ENCODE data around the gene KDM3B.
"Not testable (repeated sequence)": the region's sequence is repeated elsewhere in the genome, so short reads cannot be mapped to it uniquely, and the experiment has no call there.

Gene KDM3B

GRCh38 chr5:138385660-138386059, 33.2 kb downstream of the KDM3B start:
- Histone ChIP-seq H3K4me1 (ENCODE audit: control insufficient read depth in 1 of 2, insufficient read depth in 2 of 2, low read length in 2 of 2) (no peaks in the 10 kb centered on the region), H3K9me3 (ENCODE audit: control insufficient read depth in 1 of 2, low read length in 2 of 2) (no peaks in the 10 kb centered on the region), H3K27me3 (ENCODE audit: control insufficient read depth in 1 of 2, insufficient read depth in 2 of 2, low read length in 2 of 2) (no peaks in the 10 kb centered on the region), H3K27ac (ENCODE audit: low read depth, low read length) (no peak overlapping the region), H3K36me3 (ENCODE audit: control insufficient read depth in 1 of 2, insufficient read depth in 2 of 2, low read length in 2 of 2) (peaks cover 30 to 67% of the 10 kb centered on the region in 2 donors), H3K4me3 (ENCODE audit: low read depth in 1 of 2, low read length in 2 of 2) (no peak overlapping the region), H3K9ac (ENCODE audit: low read depth in 1 of 2, low read length in 2 of 2) (no peak overlapping the region)

- Histone ChIP-seq H3K4me1 (ENCODE audit: control insufficient read depth in 1 of 2, insufficient read depth in 2 of 2, low read length in 2 of 2) (no peaks in the 10 kb centered on the region), H3K9ac (ENCODE audit: low read depth in 1 of 2, low read length in 2 of 2) (no peak overlapping the region), H3K4me3 (ENCODE audit: low read depth in 1 of 2, low read length in 2 of 2) (no peak overlapping the region), H3K9me3 (ENCODE audit: control insufficient read depth in 1 of 2, low read length in 2 of 2) (no peaks in the 10 kb centered on the region), H3K36me3 (ENCODE audit: control insufficient read depth in 1 of 2, insufficient read depth in 2 of 2, low read length in 2 of 2) (peaks cover 31 to 67% of the 10 kb centered on the region in 2 donors), H3K27ac (ENCODE audit: low read depth, low read length) (no peak overlapping the region), H3K27me3 (ENCODE audit: control insufficient read depth in 1 of 2, insufficient read depth in 2 of 2, low read length in 2 of 2) (no peaks in the 10 kb centered on the region)
These were observed 33.8 kb downstream of the KDM3B start for GRCh38 chr5:138386290-138386689.

- Histone ChIP-seq H3K9ac (ENCODE audit: low read depth in 1 of 2, low read length in 2 of 2) (no peak overlapping the region), H3K4me1 (ENCODE audit: control insufficient read depth in 1 of 2, insufficient read depth in 2 of 2, low read length in 2 of 2) (no peaks in the 10 kb centered on the region), H3K36me3 (ENCODE audit: control insufficient read depth in 1 of 2, insufficient read depth in 2 of 2, low read length in 2 of 2) (peaks cover 37 to 74% of the 10 kb centered on the region in 2 donors), H3K27ac (ENCODE audit: low read depth, low read length) (no peak overlapping the region), H3K4me3 (ENCODE audit: low read depth in 1 of 2, low read length in 2 of 2) (no peak overlapping the region), H3K27me3 (ENCODE audit: control insufficient read depth in 1 of 2, insufficient read depth in 2 of 2, low read length in 2 of 2) (no peaks in the 10 kb centered on the region), H3K9me3 (ENCODE audit: control insufficient read depth in 1 of 2, low read length in 2 of 2) (no peaks in the 10 kb centered on the region)
These were observed 36.8 kb downstream of the KDM3B start for GRCh38 chr5:138389332-138389731.

- not testable (repeated sequence) for H3K4me1 ChIP-seq (ENCODE audit: control insufficient read depth in 1 of 2, insufficient read depth in 2 of 2, low read length in 2 of 2); H3K4me3 ChIP-seq (ENCODE audit: low read depth in 1 of 2, low read length in 2 of 2); H3K27me3 ChIP-seq (ENCODE audit: control insufficient read depth in 1 of 2, insufficient read depth in 2 of 2, low read length in 2 of 2); H3K9me3 ChIP-seq (ENCODE audit: control insufficient read depth in 1 of 2, low read length in 2 of 2); H3K27ac ChIP-seq (ENCODE audit: low read depth, low read length); H3K9ac ChIP-seq (ENCODE audit: low read depth in 1 of 2, low read length in 2 of 2)
- peaks cover 41 to 77% of the 10 kb centered on the region in 2 donors for H3K36me3 ChIP-seq (ENCODE audit: control insufficient read depth in 1 of 2, insufficient read depth in 2 of 2, low read length in 2 of 2)
These were observed 37.4 kb downstream of the KDM3B start for GRCh38 chr5:138389911-138390310.

GRCh38 chr5:138391859-138392386, 39.4 kb downstream of the KDM3B start:
- H3K27ac ChIP-seq (ENCODE audit: low read depth, low read length) = no peak overlapping the region
- peaks cover 42 to 69% of the 10 kb centered on the region in 2 donors for H3K36me3 ChIP-seq (ENCODE audit: control insufficient read depth in 1 of 2, insufficient read depth in 2 of 2, low read length in 2 of 2)
- no peaks in the 10 kb centered on the region for H3K9me3 ChIP-seq (ENCODE audit: control insufficient read depth in 1 of 2, low read length in 2 of 2)
- no peak overlapping the region for H3K9ac ChIP-seq (ENCODE audit: low read depth in 1 of 2, low read length in 2 of 2)
- H3K27me3 ChIP-seq (ENCODE audit: control insufficient read depth in 1 of 2, insufficient read depth in 2 of 2, low read length in 2 of 2) = no peaks in the 10 kb centered on the region
- H3K4me3 ChIP-seq (ENCODE audit: low read depth in 1 of 2, low read length in 2 of 2) = no peak overlapping the region
- H3K4me1 ChIP-seq (ENCODE audit: control insufficient read depth in 1 of 2, insufficient read depth in 2 of 2, low read length in 2 of 2) = no peaks in the 10 kb centered on the region

GRCh38 chr5:138402640-138403039, 50.2 kb downstream of the KDM3B start:
- no peak overlapping the region for H3K9ac ChIP-seq (ENCODE audit: low read depth in 1 of 2, low read length in 2 of 2)
- no peak overlapping the region for H3K4me3 ChIP-seq (ENCODE audit: low read depth in 1 of 2, low read length in 2 of 2)
- H3K27me3 ChIP-seq (ENCODE audit: control insufficient read depth in 1 of 2, insufficient read depth in 2 of 2, low read length in 2 of 2) = no peaks in the 10 kb centered on the region
- no peaks in the 10 kb centered on the region for H3K9me3 ChIP-seq (ENCODE audit: control insufficient read depth in 1 of 2, low read length in 2 of 2)
- H3K27ac ChIP-seq (ENCODE audit: low read depth, low read length) = no peak overlapping the region
- H3K4me1 ChIP-seq (ENCODE audit: control insufficient read depth in 1 of 2, insufficient read depth in 2 of 2, low read length in 2 of 2) = no peaks in the 10 kb centered on the region
- peaks cover 30 to 64% of the 10 kb centered on the region in 2 donors for H3K36me3 ChIP-seq (ENCODE audit: control insufficient read depth in 1 of 2, insufficient read depth in 2 of 2, low read length in 2 of 2)

GRCh38 chr5:138408023-138408422, 55.5 kb downstream of the KDM3B start:
- Histone ChIP-seq H3K36me3 (ENCODE audit: control insufficient read depth in 1 of 2, insufficient read depth in 2 of 2, low read length in 2 of 2) (peaks cover 18 to 37% of the 10 kb centered on the region in 2 donors), H3K4me3 (ENCODE audit: low read depth in 1 of 2, low read length in 2 of 2) (no peak overlapping the region), H3K4me1 (ENCODE audit: control insufficient read depth in 1 of 2, insufficient read depth in 2 of 2, low read length in 2 of 2) (no peaks in the 10 kb centered on the region), H3K9ac (ENCODE audit: low read depth in 1 of 2, low read length in 2 of 2) (no peak overlapping the region), H3K9me3 (ENCODE audit: control insufficient read depth in 1 of 2, low read length in 2 of 2) (no peaks in the 10 kb centered on the region), H3K27ac (ENCODE audit: low read depth, low read length) (no peak overlapping the region), H3K27me3 (ENCODE audit: control insufficient read depth in 1 of 2, insufficient read depth in 2 of 2, low read length in 2 of 2) (no peaks in the 10 kb centered on the region)

- not testable (repeated sequence) for H3K9me3 ChIP-seq (ENCODE audit: control insufficient read depth in 1 of 2, low read length in 2 of 2)
- H3K36me3 ChIP-seq (ENCODE audit: control insufficient read depth in 1 of 2, insufficient read depth in 2 of 2, low read length in 2 of 2) = peaks cover 19 to 50% of the 10 kb centered on the region in 2 donors
These were observed 58.6 kb downstream of the KDM3B start for GRCh38 chr5:138410996-138411640.

GRCh38 chr5:138418444-138418843, 66.0 kb downstream of the KDM3B start:
- Histone ChIP-seq H3K27me3 (ENCODE audit: control insufficient read depth in 1 of 2, insufficient read depth in 2 of 2, low read length in 2 of 2) (no peaks in the 10 kb centered on the region), H3K4me1 (ENCODE audit: control insufficient read depth in 1 of 2, insufficient read depth in 2 of 2, low read length in 2 of 2) (no peaks in the 10 kb centered on the region), H3K4me3 (ENCODE audit: low read depth in 1 of 2, low read length in 2 of 2) (no peak overlapping the region), H3K27ac (ENCODE audit: low read depth, low read length) (no peak overlapping the region), H3K9me3 (ENCODE audit: control insufficient read depth in 1 of 2, low read length in 2 of 2) (no peaks in the 10 kb centered on the region), H3K9ac (ENCODE audit: low read depth in 1 of 2, low read length in 2 of 2) (no peak overlapping the region), H3K36me3 (ENCODE audit: control insufficient read depth in 1 of 2, insufficient read depth in 2 of 2, low read length in 2 of 2) (peaks cover 46 to 91% of the 10 kb centered on the region in 2 donors)

More at GRCh38 chr5:138410996-138411640, 58.6 kb downstream of the KDM3B start:
- H3K27me3 ChIP-seq (ENCODE audit: control insufficient read depth in 1 of 2, insufficient read depth in 2 of 2, low read length in 2 of 2); H3K4me3 ChIP-seq (ENCODE audit: low read depth in 1 of 2, low read length in 2 of 2); H3K4me1 ChIP-seq (ENCODE audit: control insufficient read depth in 1 of 2, insufficient read depth in 2 of 2, low read length in 2 of 2); H3K27ac ChIP-seq (ENCODE audit: low read depth, low read length); H3K9ac ChIP-seq (ENCODE audit: low read depth in 1 of 2, low read length in 2 of 2): not testable (repeated sequence)

- Histone ChIP-seq H3K4me1 (ENCODE audit: control insufficient read depth in 1 of 2, insufficient read depth in 2 of 2, low read length in 2 of 2) (no peaks in the 10 kb centered on the region), H3K27me3 (ENCODE audit: control insufficient read depth in 1 of 2, insufficient read depth in 2 of 2, low read length in 2 of 2) (no peaks in the 10 kb centered on the region), H3K4me3 (ENCODE audit: low read depth in 1 of 2, low read length in 2 of 2) (no peak overlapping the region), H3K9ac (ENCODE audit: low read depth in 1 of 2, low read length in 2 of 2) (no peak overlapping the region), H3K27ac (ENCODE audit: low read depth, low read length) (no peak overlapping the region), H3K9me3 (ENCODE audit: control insufficient read depth in 1 of 2, low read length in 2 of 2) (no peaks in the 10 kb centered on the region), H3K36me3 (ENCODE audit: control insufficient read depth in 1 of 2, insufficient read depth in 2 of 2, low read length in 2 of 2) (peaks cover 46 to 93% of the 10 kb centered on the region in 2 donors)
These were observed 72.6 kb downstream of the KDM3B start for GRCh38 chr5:138425079-138425478.
